H1 (cell line): ENCODE data around the gene RAPGEF6. TPM values are rescaled to one million over a fixed set of nuclear protein-coding genes. Genes with fewer than 3 reads are reported as not detected.

Experiments used
- CTCF ChIA-PET: fragments of 300-600 bp; sonication (Branson Sonifier 250); formaldehyde crosslinking; loops from one replicate; lab custom pipeline; 2021; ENCODE audit not compliant: partially characterized antibody; lab: Charles Lee
- POLR2A ChIA-PET: fragments of 300-600 bp; sonication (Branson Sonifier 250); formaldehyde crosslinking; loops from one replicate; lab custom pipeline; 2021; ENCODE audit warnings: inconsistent platforms; ENCODE audit not compliant: partially characterized antibody; lab: Charles Lee
- DNase-seq, 2 experiments: peaks; one replicate each; pipeline versions ENCODE4 v3.0.0 to v3.0.0-alpha.2; 2010 to 2022; ENCODE audit warnings: low spot score in 2 of 2, low read depth in 1 of 2, mixed read lengths in 1 of 2
- FAIRE-seq: peaks from 2 replicates; lab custom pipeline; 2011; peaks lifted over from hg19 to GRCh38; lab: Jason Lieb, UNC
- H2AFZ ChIP-seq: 2 replicates; pipeline ENCODE4 v1.8.1; 2012; ENCODE audit warnings: low read length, inconsistent platforms
- H2AK5ac ChIP-seq: 2 replicates; pipeline ENCODE4 v1.6.1; 2013; ENCODE audit warnings: low read depth, low read length
- H2BK120ac ChIP-seq: replicated peaks from 2 replicates; pipeline ENCODE3; 2013; ENCODE audit warnings: low read depth, low read length, inconsistent platforms
- H2BK12ac ChIP-seq: 2 replicates; pipeline ENCODE4 v1.6.1; 2013; ENCODE audit warnings: low read depth, low read length
- H2BK15ac ChIP-seq: 2 replicates; pipeline ENCODE4 v1.6.1; 2013; ENCODE audit warnings: low read length
- H2BK20ac ChIP-seq: 2 replicates; pipeline ENCODE4 v1.6.1; 2013; ENCODE audit warnings: low read length
- H2BK5ac ChIP-seq: 2 replicates; pipeline ENCODE4 v1.6.1; 2013; ENCODE audit warnings: low read depth, low read length
- H3K14ac ChIP-seq: 2 replicates; pipeline ENCODE4 v1.6.1; 2013; ENCODE audit warnings: inconsistent platforms; ENCODE audit not compliant: insufficient read length
- H3K18ac ChIP-seq: 2 replicates; pipeline ENCODE4 v1.6.1; 2013; ENCODE audit warnings: low read length; ENCODE audit errors: extremely low read depth
- H3K23ac ChIP-seq: 2 replicates; pipeline ENCODE4 v1.6.1; 2013; ENCODE audit warnings: inconsistent platforms; ENCODE audit not compliant: insufficient read length
- H3K23me2 ChIP-seq: 2 replicates; pipeline ENCODE4 v1.6.1; 2013; ENCODE audit warnings: low read depth, low read length
- H3K27ac ChIP-seq: 2 replicates; pipeline ENCODE4 v1.6.1; 2011; ENCODE audit warnings: low read depth, low read length, inconsistent platforms
- H3K27me3 ChIP-seq, 4 experiments: replicated peaks in 1 of 4; 1 replicate in 1 of 4; 2 replicates in 3 of 4; pipeline versions ENCODE4 v1.6.1 to v1.8.1; 2011 to 2013; ENCODE audit warnings: low read length in 3 of 4, mild to moderate bottlenecking in 3 of 4, inconsistent platforms in 2 of 4, mixed read lengths in 2 of 4, moderate library complexity in 1 of 4; ENCODE audit not compliant: control insufficient read depth in 3 of 4, insufficient read depth in 3 of 4; ENCODE audit errors: extremely low read depth in 1 of 4
- H3K36me3 ChIP-seq, 4 experiments: 2 replicates each; pipeline versions ENCODE4 v1.6.1 to v1.8.1; 2011 to 2013; ENCODE audit warnings: mild to moderate bottlenecking in 4 of 4, low read length in 3 of 4, moderate library complexity in 2 of 4, control low read depth in 1 of 4, inconsistent platforms in 1 of 4; ENCODE audit not compliant: insufficient read depth in 4 of 4, control insufficient read depth in 2 of 4
- H3K4ac ChIP-seq: replicated peaks from 2 replicates; pipeline ENCODE3; 2013; ENCODE audit warnings: low read length, low read depth, mixed read lengths, inconsistent platforms; ENCODE audit not compliant: insufficient read length
- H3K4me1 ChIP-seq, 4 experiments: replicated peaks in 1 of 4; 1 replicate in 1 of 4; 2 replicates in 3 of 4; pipeline versions ENCODE4 v1.6.1 to v1.8.1; 2011 to 2013; ENCODE audit warnings: low read length in 3 of 4, inconsistent platforms in 2 of 4, mixed read lengths in 1 of 4; ENCODE audit not compliant: insufficient read depth in 4 of 4, control insufficient read depth in 3 of 4
- H3K4me2 ChIP-seq, 2 experiments: 2 replicates each; pipeline versions ENCODE4 v1.6.1 to v1.8.1; 2011 to 2013; ENCODE audit warnings: low read depth in 2 of 2, low read length in 2 of 2, control low read depth in 1 of 2, inconsistent platforms in 1 of 2, mild to moderate bottlenecking in 1 of 2; ENCODE audit not compliant: insufficient read depth in 1 of 2
- H3K4me3 ChIP-seq, 4 experiments: fragments of 200-600, 300-600 bp in 1 of 4; sonication (generic), shearing (Covaris generic), sonication (Bioruptor Twin) in 1 of 4; 2 replicates each; pipeline versions ENCODE4 v1.5.1 to v1.8.1; 2011 to 2016; ENCODE audit warnings: low read length in 4 of 4, low read depth in 3 of 4, control low read depth in 2 of 4, inconsistent platforms in 2 of 4, mild to moderate bottlenecking in 2 of 4, mixed read lengths in 1 of 4, moderate library complexity in 1 of 4; ENCODE audit not compliant: insufficient read depth in 2 of 4; ENCODE audit errors: extremely low read depth in 1 of 4
- H3K56ac ChIP-seq: replicated peaks from 2 replicates; pipeline ENCODE3; 2013; ENCODE audit warnings: low read depth, mild to moderate bottlenecking, mixed read lengths, low read length, inconsistent platforms; ENCODE audit not compliant: insufficient read length
- H3K79me1 ChIP-seq: 2 replicates; pipeline ENCODE4 v1.6.1; 2013; ENCODE audit warnings: low read depth, low read length, control low read depth
- H3K79me2 ChIP-seq, 2 experiments: 2 replicates each; pipeline versions ENCODE4 v1.6.1 to v1.8.1; 2012 to 2013; ENCODE audit warnings: low read length in 2 of 2, mild to moderate bottlenecking in 2 of 2, inconsistent platforms in 1 of 2; ENCODE audit not compliant: insufficient read depth in 2 of 2, control insufficient read depth in 1 of 2
- H3K9ac ChIP-seq, 4 experiments: replicated peaks in 1 of 4; 1 replicate in 1 of 4; 2 replicates in 3 of 4; pipeline versions ENCODE4 v1.6.1 to v1.8.1; 2011 to 2013; ENCODE audit warnings: low read depth in 3 of 4, low read length in 3 of 4, control low read depth in 2 of 4, mild to moderate bottlenecking in 2 of 4, moderate library complexity in 2 of 4, inconsistent platforms in 1 of 4; ENCODE audit errors: extremely low read depth in 1 of 4
- H3K9me3 ChIP-seq, 2 experiments: 2 replicates each; pipeline versions ENCODE4 v1.6.1 to v1.8.1; 2012 to 2013; ENCODE audit warnings: mild to moderate bottlenecking in 2 of 2, moderate library complexity in 2 of 2, control low read depth in 1 of 2, inconsistent platforms in 1 of 2, low read depth in 1 of 2, low read length in 1 of 2, mixed read lengths in 1 of 2; ENCODE audit not compliant: insufficient read depth in 2 of 2
- H4K20me1 ChIP-seq, 2 experiments: replicated peaks in 1 of 2; 2 replicates each; pipeline versions ENCODE3 to v1.8.1; 2011 to 2013; ENCODE audit warnings: inconsistent platforms in 2 of 2, low read length in 2 of 2, mild to moderate bottlenecking in 1 of 2; ENCODE audit not compliant: insufficient read depth in 2 of 2, control insufficient read depth in 1 of 2
- H4K5ac ChIP-seq: 2 replicates; pipeline ENCODE4 v1.6.1; 2013; ENCODE audit warnings: low read length, low read depth, mixed read lengths, inconsistent platforms; ENCODE audit not compliant: insufficient read length
- H4K8ac ChIP-seq: 2 replicates; pipeline ENCODE4 v1.8.0; 2013; ENCODE audit warnings: mild to moderate bottlenecking, moderate library complexity, low read length, inconsistent platforms; ENCODE audit not compliant: insufficient read depth; ENCODE audit errors: extremely low read depth
- H4K91ac ChIP-seq: replicated peaks from 2 replicates; pipeline ENCODE3; 2013; ENCODE audit warnings: low read length, mixed read lengths, inconsistent platforms; ENCODE audit not compliant: insufficient read length
- CBX5 ChIP-seq: fragments of 300-800, 300-1000 bp; sonication (generic); IDR thresholded peaks from 2 replicates; pipeline ENCODE4 v1.7.1; 2016; ENCODE audit warnings: antibody characterized with exemption, low read length, low read depth
- EGR1 ChIP-seq: IDR thresholded peaks from 2 replicates; pipeline ENCODE4 v1.6.1; 2011; ENCODE audit warnings: low read depth, low read length, borderline replicate concordance
- GTF2F1 ChIP-seq: IDR thresholded peaks from 2 replicates; pipeline ENCODE4 v1.6.1; 2012; ENCODE audit warnings: low read depth, low read length, improper control_type of control experiment, borderline replicate concordance
- HDAC2 ChIP-seq, 2 experiments: fragments of 300-600 bp in 1 of 2; sonication (generic) in 1 of 2; IDR thresholded peaks; 2 replicates each; pipeline ENCODE4 v1.6.1; 2011 to 2012; ENCODE audit warnings: low read depth in 2 of 2, low read length in 2 of 2, mild to moderate bottlenecking in 2 of 2, moderate library complexity in 2 of 2, borderline replicate concordance in 1 of 2, inconsistent platforms in 1 of 2
- JUND ChIP-seq: IDR thresholded peaks from 2 replicates; pipeline ENCODE4 v1.6.1; 2011; ENCODE audit warnings: mild to moderate bottlenecking, improper control_type of control experiment, low read length
- NRF1 ChIP-seq: IDR thresholded peaks from 2 replicates; pipeline ENCODE4 v1.6.1; 2011; ENCODE audit warnings: mild to moderate bottlenecking, low read depth, low read length, improper control_type of control experiment
- PHF8 ChIP-seq: fragments of 200-600 bp; sonication (generic); conservative IDR thresholded peaks from 2 replicates; pipeline ENCODE4 v1.7.1; 2012; ENCODE audit warnings: low read depth, mild to moderate bottlenecking, inconsistent platforms, low read length, moderate library complexity
- WGBS, 2 experiments: shearing (Covaris generic) in 1 of 2; methylation state at CpG; one replicate each; pipeline versions ENCODE4 v1.1.6 to v1.1.7; 2013 to 2015; ENCODE audit warnings: low lambda C conversion rate in 2 of 2, mixed read lengths in 2 of 2, inconsistent platforms in 1 of 2, low coverage in 1 of 2, missing lambda C conversion rate in 1 of 2; ENCODE audit not compliant: insufficient replicate concordance in 2 of 2, insufficient coverage in 1 of 2, insufficient read length in 1 of 2; ENCODE audit errors: extremely low coverage in 1 of 2, missing lambda C conversion rate in 1 of 2; 5-methylcytosine and 5-hydroxymethylcytosine counted together
- polyA plus RNA-seq, 7 experiments: library from polyadenylated mRNA; depleted of rRNA in 3 of 7; stranded (reverse) in 5 of 7; unstranded in 2 of 7; fragments of >200 nt in 5 of 7; fragments of 200-250 nt in 2 of 7; gene quantifications; 1 replicate in 5 of 7; 2 replicates in 1 of 7; 4 replicates in 1 of 7; pipeline versions ENCODE4 v1.2.1 to v1.2.3, GENCODE V29; 2011 to 2013; ENCODE audit warnings: missing spikeins in 2 of 7, mixed read lengths in 2 of 7
- total RNA-seq: library from RNA; stranded (reverse); fragmentation: NEBNext Ultra II Directional; extraction: Animal tissue kit (Norgen Biotek cat#: 25700); gene quantifications from 2 replicates; pipeline ENCODE4 v1.2.1, GENCODE V29; 2021
- TF ChIP-seq, protein P1 (sequence below), 3 experiments: IDR thresholded peaks; 1 replicate in 2 of 3; 2 replicates in 1 of 3; pipeline versions ENCODE4 v1.5.1 to v1.6.1; 2011; ENCODE audit warnings: low read length in 3 of 3, mild to moderate bottlenecking in 3 of 3, inconsistent platforms in 2 of 3, low read depth in 1 of 3, moderate library complexity in 1 of 3; ENCODE audit not compliant: insufficient read depth in 1 of 3; ENCODE audit errors: control extremely low read depth in 1 of 3
- TF ChIP-seq, protein P2 (sequence below): IDR thresholded peaks from 2 replicates; pipeline ENCODE4 v1.6.1; 2012; ENCODE audit warnings: inconsistent platforms

The RAPGEF6 gene
- total and polyA plus RNA-seq, 2 of the 8 experiments (the other 6 are each of a cell fraction or from before 2014, with no cell fraction given), result 4.8 to 20.0 TPM

- DNase-seq, result no peak
- FAIRE-seq, result no peak
- H2AFZ ChIP-seq, result no peak overlapping the region
- no peaks in the 10 kb centered on the region for H3K4me1 ChIP-seq
- H3K23me2 ChIP-seq, result no peaks in the 10 kb centered on the region
- ChIA-PET POLR2A (no interaction called here), CTCF (interaction anchor here (1.0 kb wide), 1 partner anchor 38 kb away, joined by 3 read pairs; no protein-coding TSS in a partner anchor)
- no peak overlapping the region for H3K9ac ChIP-seq
- H4K20me1 ChIP-seq, result no peaks in the 10 kb centered on the region
- no peak overlapping the region for H3K4ac ChIP-seq
- no peaks in the 10 kb centered on the region for H3K27me3 ChIP-seq
- H2BK15ac ChIP-seq, result no peak overlapping the region
- no peaks in the 10 kb centered on the region for H3K79me1 ChIP-seq
- no peak overlapping the region for H4K91ac ChIP-seq
- H3K36me3 ChIP-seq, result peaks cover 2 to 24% (median 7%) of the 10 kb centered on the region in 4 experiments; a peak in 4 of 8 replicates
- no peak overlapping the region for H2BK12ac ChIP-seq
- 89 to 100% methylated on average over 1 to 8 of the region's 8 CpGs for WGBS, 2 experiments
- H3K14ac ChIP-seq, result no peak overlapping the region
- no peak overlapping the region for H3K4me3 ChIP-seq
- H3K27ac ChIP-seq, result no peak overlapping the region
- no peak overlapping the region for H2BK120ac ChIP-seq
- no peak overlapping the region for H2AK5ac ChIP-seq
- H3K18ac ChIP-seq, result no peak overlapping the region
- H3K4me2 ChIP-seq, result no peak overlapping the region
- H2BK5ac ChIP-seq, result no peak overlapping the region
- H3K23ac ChIP-seq, result no peak overlapping the region
- H4K5ac ChIP-seq, result no peak overlapping the region
- H4K8ac ChIP-seq, result no peak overlapping the region
- H3K79me2 ChIP-seq, result no peaks in the 10 kb centered on the region
- H3K56ac ChIP-seq, result no peak overlapping the region
- H2BK20ac ChIP-seq, result no peak overlapping the region
- no peaks in the 10 kb centered on the region for H3K9me3 ChIP-seq
- TF ChIP-seq, protein P1, sequence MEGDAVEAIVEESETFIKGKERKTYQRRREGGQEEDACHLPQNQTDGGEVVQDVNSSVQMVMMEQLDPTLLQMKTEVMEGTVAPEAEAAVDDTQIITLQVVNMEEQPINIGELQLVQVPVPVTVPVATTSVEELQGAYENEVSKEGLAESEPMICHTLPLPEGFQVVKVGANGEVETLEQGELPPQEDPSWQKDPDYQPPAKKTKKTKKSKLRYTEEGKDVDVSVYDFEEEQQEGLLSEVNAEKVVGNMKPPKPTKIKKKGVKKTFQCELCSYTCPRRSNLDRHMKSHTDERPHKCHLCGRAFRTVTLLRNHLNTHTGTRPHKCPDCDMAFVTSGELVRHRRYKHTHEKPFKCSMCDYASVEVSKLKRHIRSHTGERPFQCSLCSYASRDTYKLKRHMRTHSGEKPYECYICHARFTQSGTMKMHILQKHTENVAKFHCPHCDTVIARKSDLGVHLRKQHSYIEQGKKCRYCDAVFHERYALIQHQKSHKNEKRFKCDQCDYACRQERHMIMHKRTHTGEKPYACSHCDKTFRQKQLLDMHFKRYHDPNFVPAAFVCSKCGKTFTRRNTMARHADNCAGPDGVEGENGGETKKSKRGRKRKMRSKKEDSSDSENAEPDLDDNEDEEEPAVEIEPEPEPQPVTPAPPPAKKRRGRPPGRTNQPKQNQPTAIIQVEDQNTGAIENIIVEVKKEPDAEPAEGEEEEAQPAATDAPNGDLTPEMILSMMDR (IDR thresholded peaks at IDR 0.05; ENCODE audit: control extremely low read depth in 1 of 3, insufficient read depth in 1 of 3, low read depth in 1 of 3, low read length in 3 of 3), result no peak
- no peak for TF ChIP-seq EGR1
- no peak for TF ChIP-seq GTF2F1
- TF ChIP-seq PHF8, result no peak
- no peak for TF ChIP-seq HDAC2 (IDR thresholded peaks at IDR 0.05; ENCODE audit: borderline replicate concordance in 1 of 2, low read depth in 2 of 2, low read length in 2 of 2)
- no peak for TF ChIP-seq CBX5
- TF ChIP-seq JUND, result no peak
- no peak for TF ChIP-seq NRF1
- TF ChIP-seq, protein P2, sequence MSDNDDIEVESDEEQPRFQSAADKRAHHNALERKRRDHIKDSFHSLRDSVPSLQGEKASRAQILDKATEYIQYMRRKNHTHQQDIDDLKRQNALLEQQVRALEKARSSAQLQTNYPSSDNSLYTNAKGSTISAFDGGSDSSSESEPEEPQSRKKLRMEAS, result no peak
These were observed 139.3 kb downstream of the RAPGEF6 start for GRCh38 chr5:131495536-131496399.
